ENCODE data around the gene FAM83D. TPM values are rescaled to one million over a fixed set of nuclear protein-coding genes. Genes with fewer than 3 reads are reported as not detected.
A peak's percentile ranks its signal among the peaks of the same experiment; 100 is the strongest.

FAM83D gene
- total RNA-seq, 1 experiment from 2014 or later: 21.8 TPM

DNA sequence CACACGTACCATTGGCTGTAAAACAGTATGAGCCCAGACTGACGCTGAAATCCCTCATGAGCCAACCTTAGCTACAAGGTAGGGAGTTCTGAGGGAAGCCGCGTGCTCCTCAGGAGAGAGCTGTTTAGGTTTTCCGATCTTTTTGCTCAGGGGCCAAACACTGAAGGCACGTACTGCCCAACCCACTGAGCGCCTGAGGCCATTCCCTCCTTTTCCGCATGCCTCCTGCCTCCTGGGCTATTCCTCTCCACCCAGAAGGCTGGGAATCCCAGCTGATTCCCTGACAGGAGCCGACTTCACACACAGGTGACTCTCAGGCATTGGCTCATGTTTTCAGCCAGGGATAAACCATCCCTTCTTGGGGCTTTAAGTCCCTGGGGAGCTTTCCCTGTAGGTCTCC, 5.4 kb upstream of the FAM83D start:
- no peak overlapping the region for H3K27ac ChIP-seq (ENCODE audit: low read length)
- DNase-seq: no peak
- H2AFZ ChIP-seq (ENCODE audit: low read length): no peak overlapping the region
- no peaks in the 10 kb centered on the region for H3K36me3 ChIP-seq (ENCODE audit: insufficient read depth, low read length)
- no peaks in the 10 kb centered on the region for H3K27me3 ChIP-seq (ENCODE audit: low read length)
- H3K9ac ChIP-seq (ENCODE audit: low read length): no peak overlapping the region
- H3K79me2 ChIP-seq (ENCODE audit: low read length): no peaks in the 10 kb centered on the region
- H3K9me2 ChIP-seq (replicated peaks; ENCODE audit: insufficient read depth, low read length): no peaks in the 10 kb centered on the region
- H3K4me1 ChIP-seq (ENCODE audit: low read length): no peaks in the 10 kb centered on the region
- no peak overlapping the region for H3K4me2 ChIP-seq (ENCODE audit: low read depth, low read length, poor library complexity, severe bottlenecking)
- no peaks in the 10 kb centered on the region for H3K9me3 ChIP-seq (ENCODE audit: low read length)
- no peaks in the 10 kb centered on the region; the same call in 1 of the 2 replicates for H4K20me1 ChIP-seq (ENCODE audit: insufficient read depth, low read depth, low read length)
- H3K4me3 ChIP-seq (ENCODE audit: low read length): no peak overlapping the region

DNA sequence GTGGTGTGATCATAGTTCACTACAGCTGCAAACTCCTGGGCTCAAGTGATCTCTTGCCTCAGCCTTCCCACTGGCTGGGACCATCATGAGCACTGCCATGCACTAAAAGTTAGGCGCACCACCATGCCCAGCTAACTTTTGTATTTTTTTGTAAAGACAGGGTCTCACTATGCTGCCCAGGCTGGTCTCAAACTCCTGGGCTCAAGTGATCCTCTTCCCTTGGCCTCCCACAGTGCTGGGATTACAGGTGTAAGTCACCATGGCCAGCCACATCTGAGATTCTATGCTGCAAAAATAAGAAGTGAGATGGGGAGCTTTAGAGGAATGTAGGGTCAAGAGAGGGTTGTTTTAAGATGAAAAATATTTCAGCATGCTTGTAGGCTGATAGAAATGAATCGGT, 1.5 kb upstream of the FAM83D start:
- Histone ChIP-seq H3K79me2 (ENCODE audit: low read length) (peaks cover 35% of the 10 kb centered on the region), H3K9ac (ENCODE audit: low read length) (no peak overlapping the region), H3K4me3 (ENCODE audit: low read length) (no peak overlapping the region), H3K27me3 (ENCODE audit: low read length) (no peaks in the 10 kb centered on the region), H3K9me2 (replicated peaks; ENCODE audit: insufficient read depth, low read length) (no peaks in the 10 kb centered on the region), H2AFZ (ENCODE audit: low read length) (no peak overlapping the region), H4K20me1 (ENCODE audit: insufficient read depth, low read depth, low read length) (peaks cover 4% of the 10 kb centered on the region; the same call in 1 of the 2 replicates), H3K27ac (ENCODE audit: low read length) (no peak overlapping the region), H3K4me1 (ENCODE audit: low read length) (peaks cover 18% of the 10 kb centered on the region), H3K4me2 (ENCODE audit: low read depth, low read length, poor library complexity, severe bottlenecking) (no peak overlapping the region), H3K36me3 (ENCODE audit: insufficient read depth, low read length) (peaks cover under 1% of the 10 kb centered on the region; the same call in 1 of the 2 replicates), H3K9me3 (ENCODE audit: low read length) (no peaks in the 10 kb centered on the region)
- no peak for DNase-seq

DNA sequence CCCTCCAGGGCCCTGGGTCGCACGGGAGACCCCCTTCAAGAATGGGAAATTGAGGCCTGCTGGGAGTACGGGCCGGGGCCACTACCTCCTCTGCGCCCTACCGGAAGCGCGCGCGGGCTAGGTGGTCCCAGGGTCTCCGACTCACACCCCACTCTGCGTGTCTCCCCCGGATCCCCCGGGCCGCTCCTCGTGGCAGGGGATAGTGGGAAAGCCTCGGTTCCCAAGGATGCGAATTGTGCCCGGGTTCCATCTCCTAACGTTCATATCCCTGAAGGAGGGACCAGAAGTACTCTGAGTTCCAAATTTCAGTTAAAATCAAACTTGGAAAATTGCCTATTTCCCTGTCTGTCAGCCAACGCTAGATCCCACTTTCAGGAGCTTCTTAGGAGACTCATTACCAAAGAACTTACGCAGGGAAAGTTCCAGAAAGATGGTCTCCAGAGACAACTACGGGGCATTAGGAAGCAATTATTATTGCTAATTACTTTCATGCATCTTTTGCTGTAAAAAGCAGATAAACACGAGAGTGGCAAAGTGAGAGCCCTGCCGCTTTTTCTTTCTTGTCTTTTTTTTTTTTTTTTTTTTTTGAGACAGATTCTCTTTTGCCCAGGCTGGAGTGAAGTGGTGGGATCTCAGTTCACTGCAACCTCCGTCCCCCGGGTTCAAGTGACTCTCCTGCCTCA, 858 bp downstream of the FAM83D start:
- DNase-seq: peak; percentile 68
- peaks cover 58% of the 10 kb centered on the region for H3K79me2 ChIP-seq (ENCODE audit: low read length)
- no peaks in the 10 kb centered on the region for H3K9me3 ChIP-seq (ENCODE audit: low read length)
- peak overlapping the region; percentile 71 for H3K4me3 ChIP-seq (ENCODE audit: low read length)
- H3K27ac ChIP-seq (ENCODE audit: low read length): peak overlapping the region; percentile 49
- H3K27me3 ChIP-seq (ENCODE audit: low read length): no peaks in the 10 kb centered on the region
- peak overlapping the region; percentile 94 for H3K9ac ChIP-seq (ENCODE audit: low read length)
- peaks cover 30% of the 10 kb centered on the region for H3K4me1 ChIP-seq (ENCODE audit: low read length)
- H3K4me2 ChIP-seq (ENCODE audit: low read depth, low read length, poor library complexity, severe bottlenecking): peak overlapping the region; percentile 73
- peaks cover 4% of the 10 kb centered on the region; the same call in 1 of the 2 replicates for H4K20me1 ChIP-seq (ENCODE audit: insufficient read depth, low read depth, low read length)
- no peaks in the 10 kb centered on the region for H3K9me2 ChIP-seq (replicated peaks; ENCODE audit: insufficient read depth, low read length)
- H3K36me3 ChIP-seq (ENCODE audit: insufficient read depth, low read length): peaks cover 10% of the 10 kb centered on the region; the same call in 1 of the 2 replicates
- no peak overlapping the region for H2AFZ ChIP-seq (ENCODE audit: low read length)

DNA sequence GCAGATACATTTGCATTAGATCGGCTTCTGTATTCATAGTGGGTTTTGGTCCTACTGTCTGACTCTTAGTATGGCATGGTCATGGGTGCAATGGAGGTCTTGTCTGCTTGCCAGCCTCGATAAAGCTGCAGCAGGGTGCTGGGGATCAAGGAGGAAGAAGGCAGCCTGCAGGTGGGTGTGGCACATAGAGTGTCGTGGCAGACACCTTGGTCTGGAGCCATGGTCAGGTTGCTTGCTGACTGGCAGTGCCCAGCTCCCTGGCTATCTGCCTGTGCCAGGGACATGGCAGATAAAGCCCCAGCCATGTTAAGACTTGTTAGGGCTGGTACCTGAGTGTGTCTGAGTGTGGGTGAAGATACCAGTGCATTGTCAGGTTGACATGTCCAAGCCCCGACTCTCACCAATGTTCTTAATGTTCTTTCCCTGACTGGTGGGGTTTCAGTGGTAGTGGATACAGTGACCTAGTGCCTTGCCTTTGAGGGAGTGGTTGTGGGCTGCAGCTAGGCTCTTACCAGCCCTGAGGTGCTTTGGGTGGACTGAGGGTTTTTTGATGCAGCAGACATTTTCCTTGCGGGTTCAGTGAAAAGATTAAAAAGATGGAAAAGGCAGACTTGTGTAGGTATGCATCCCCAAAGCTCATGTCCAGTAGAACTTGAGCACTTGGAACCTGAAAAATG, 1.8 kb downstream of the FAM83D start:
- H3K36me3 ChIP-seq (ENCODE audit: insufficient read depth, low read length): peaks cover 10% of the 10 kb centered on the region; the same call in 1 of the 2 replicates

DNA sequence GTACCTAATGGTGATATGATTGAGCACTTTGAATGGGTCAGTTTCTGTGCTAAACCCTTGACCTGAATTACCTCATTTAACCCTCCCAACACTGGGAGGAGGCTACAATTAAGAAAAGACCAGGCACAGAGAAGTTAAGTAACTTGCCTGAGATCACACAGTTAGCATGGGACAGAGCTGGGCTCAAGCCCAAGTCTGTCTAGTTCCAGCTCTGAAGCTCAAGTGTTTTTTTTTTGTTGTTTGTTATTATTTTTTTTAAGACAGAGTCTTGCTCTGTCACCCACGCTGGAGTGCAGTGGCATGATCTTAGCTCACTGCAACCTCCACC, 4.0 kb downstream of the FAM83D start:
- peaks cover 17% of the 10 kb centered on the region; the same call in 1 of the 2 replicates for H3K36me3 ChIP-seq (ENCODE audit: insufficient read depth, low read length)

More for the DNA sequence above, 1.8 kb downstream of the FAM83D start:
- Histone ChIP-seq H3K4me2 (ENCODE audit: low read depth, low read length, poor library complexity, severe bottlenecking) (peak overlapping the region; percentile 73), H3K4me1 (ENCODE audit: low read length) (peaks cover 30% of the 10 kb centered on the region), H3K4me3 (ENCODE audit: low read length) (peak overlapping the region; percentile 71), H3K27me3 (ENCODE audit: low read length) (no peaks in the 10 kb centered on the region), H3K27ac (ENCODE audit: low read length) (no peak overlapping the region), H3K9me3 (ENCODE audit: low read length) (no peaks in the 10 kb centered on the region), H3K79me2 (ENCODE audit: low read length) (peaks cover 68% of the 10 kb centered on the region), H4K20me1 (ENCODE audit: insufficient read depth, low read depth, low read length) (peaks cover 4% of the 10 kb centered on the region; the same call in 1 of the 2 replicates), H3K9ac (ENCODE audit: low read length) (peak overlapping the region; percentile 94), H3K9me2 (replicated peaks; ENCODE audit: insufficient read depth, low read length) (no peaks in the 10 kb centered on the region), H2AFZ (ENCODE audit: low read length) (no peak overlapping the region)
- peak; percentile 57 for DNase-seq

DNA sequence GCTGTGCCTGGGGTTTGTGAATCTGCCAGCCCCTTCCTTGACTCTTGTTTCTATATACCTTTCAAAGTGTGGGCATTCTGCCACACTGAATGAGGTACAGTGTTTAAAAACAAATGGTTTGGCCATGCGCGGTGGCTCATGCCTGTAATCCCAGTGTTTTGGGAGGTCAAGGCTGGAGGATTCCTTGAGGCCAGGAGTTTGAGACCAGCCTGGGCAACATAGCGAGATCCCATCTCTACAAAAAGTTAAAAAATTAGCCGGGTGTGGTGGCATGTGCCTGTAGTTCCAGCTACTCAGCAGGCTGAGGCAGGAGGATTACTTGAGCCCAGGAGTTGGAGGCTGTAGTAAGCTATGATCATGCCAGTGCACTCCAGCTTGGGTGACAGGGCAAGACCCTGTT, 5.8 kb downstream of the FAM83D start:
- no peaks in the 10 kb centered on the region for H3K27me3 ChIP-seq (ENCODE audit: low read length)
- no peak for DNase-seq
- no peak overlapping the region for H3K4me3 ChIP-seq (ENCODE audit: low read length)
- no peaks in the 10 kb centered on the region for H3K9me3 ChIP-seq (ENCODE audit: low read length)
- H4K20me1 ChIP-seq (ENCODE audit: insufficient read depth, low read depth, low read length): peaks cover 12% of the 10 kb centered on the region; the same call in 1 of the 2 replicates
- no peak overlapping the region for H3K4me2 ChIP-seq (ENCODE audit: low read depth, low read length, poor library complexity, severe bottlenecking)
- peaks cover 17% of the 10 kb centered on the region; the same call in 1 of the 2 replicates for H3K36me3 ChIP-seq (ENCODE audit: insufficient read depth, low read length)
- no peaks in the 10 kb centered on the region for H3K9me2 ChIP-seq (replicated peaks; ENCODE audit: insufficient read depth, low read length)
- H3K27ac ChIP-seq (ENCODE audit: low read length): no peak overlapping the region
- peaks cover 30% of the 10 kb centered on the region for H3K4me1 ChIP-seq (ENCODE audit: low read length)
- peaks cover 100% of the 10 kb centered on the region for H3K79me2 ChIP-seq (ENCODE audit: low read length)
- H2AFZ ChIP-seq (ENCODE audit: low read length): no peak overlapping the region
- no peak overlapping the region for H3K9ac ChIP-seq (ENCODE audit: low read length)

More for the DNA sequence above, 4.0 kb downstream of the FAM83D start:
- Histone ChIP-seq H3K9me3 (ENCODE audit: low read length) (no peaks in the 10 kb centered on the region), H3K79me2 (ENCODE audit: low read length) (peaks cover 90% of the 10 kb centered on the region), H3K4me3 (ENCODE audit: low read length) (no peak overlapping the region), H3K9ac (ENCODE audit: low read length) (no peak overlapping the region), H2AFZ (ENCODE audit: low read length) (no peak overlapping the region), H3K27me3 (ENCODE audit: low read length) (no peaks in the 10 kb centered on the region), H3K27ac (ENCODE audit: low read length) (no peak overlapping the region), H3K9me2 (replicated peaks; ENCODE audit: insufficient read depth, low read length) (no peaks in the 10 kb centered on the region), H4K20me1 (ENCODE audit: insufficient read depth, low read depth, low read length) (peaks cover 4% of the 10 kb centered on the region; the same call in 1 of the 2 replicates), H3K4me1 (ENCODE audit: low read length) (peaks cover 30% of the 10 kb centered on the region), H3K4me2 (ENCODE audit: low read depth, low read length, poor library complexity, severe bottlenecking) (no peak overlapping the region)
- DNase-seq: no peak

DNA sequence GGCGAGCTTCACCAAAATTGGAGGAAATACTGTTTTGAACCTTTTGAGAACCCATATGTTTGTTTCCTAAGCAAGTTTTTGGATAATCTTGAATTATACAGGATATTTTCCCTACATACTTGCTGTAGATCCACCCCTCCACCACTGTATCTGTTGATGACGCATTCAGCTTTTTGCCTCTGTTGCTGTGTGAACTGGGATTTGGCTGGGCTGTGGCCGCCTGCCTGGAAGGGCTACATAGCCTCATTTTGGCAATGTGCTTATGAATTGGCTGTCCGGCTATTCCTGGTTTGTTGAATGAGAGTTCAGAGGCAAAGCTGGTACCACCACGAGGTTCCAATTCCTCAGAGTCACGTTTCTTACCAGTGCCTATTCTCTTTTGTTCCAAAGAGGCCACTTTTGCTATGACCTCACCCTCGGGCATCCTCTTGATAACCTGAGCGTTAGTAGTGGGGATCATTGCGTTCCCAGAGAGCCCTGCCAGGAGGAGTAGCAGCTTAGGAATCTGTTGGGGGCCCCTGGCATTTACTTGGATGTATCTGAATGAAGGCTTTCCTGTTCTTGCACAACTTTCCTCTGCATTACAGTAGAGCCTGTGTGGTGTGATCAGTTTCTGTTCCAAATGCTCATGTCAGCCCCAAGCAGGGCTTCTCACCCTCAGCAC, 6.4 kb downstream of the FAM83D start:
- Histone ChIP-seq H3K9me3 (ENCODE audit: low read length) (no peaks in the 10 kb centered on the region), H3K9ac (ENCODE audit: low read length) (no peak overlapping the region), H3K27me3 (ENCODE audit: low read length) (no peaks in the 10 kb centered on the region), H3K79me2 (ENCODE audit: low read length) (peaks cover 100% of the 10 kb centered on the region), H3K36me3 (ENCODE audit: insufficient read depth, low read length) (peaks cover 17% of the 10 kb centered on the region; the same call in 1 of the 2 replicates), H3K4me2 (ENCODE audit: low read depth, low read length, poor library complexity, severe bottlenecking) (no peak overlapping the region), H3K27ac (ENCODE audit: low read length) (no peak overlapping the region), H3K4me1 (ENCODE audit: low read length) (peaks cover 29% of the 10 kb centered on the region), H2AFZ (ENCODE audit: low read length) (no peak overlapping the region), H4K20me1 (ENCODE audit: insufficient read depth, low read depth, low read length) (peaks cover 13% of the 10 kb centered on the region; the same call in 1 of the 2 replicates), H3K9me2 (replicated peaks; ENCODE audit: insufficient read depth, low read length) (no peaks in the 10 kb centered on the region), H3K4me3 (ENCODE audit: low read length) (no peak overlapping the region)
- no peak for DNase-seq

DNA sequence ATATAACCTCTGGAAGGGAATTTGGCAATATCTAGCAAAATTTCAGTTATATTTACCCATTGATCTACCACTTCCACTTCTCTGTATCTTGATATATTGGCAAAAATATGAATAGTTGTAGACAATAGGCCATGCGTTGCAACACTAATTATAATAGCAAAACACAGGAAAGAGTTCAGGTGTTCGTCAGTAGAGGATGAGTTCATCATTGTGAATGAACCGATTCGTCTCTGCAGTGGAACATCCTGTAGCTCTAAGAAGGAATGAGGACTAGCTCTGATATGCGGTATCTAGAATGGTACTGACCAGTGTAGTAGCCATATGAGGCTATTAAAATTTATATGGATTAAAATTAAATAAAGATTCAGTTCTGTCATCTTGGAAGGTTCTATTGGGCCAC, 8.3 kb downstream of the FAM83D start:
- Histone ChIP-seq H3K9ac (ENCODE audit: low read length) (no peak overlapping the region), H3K9me2 (replicated peaks; ENCODE audit: insufficient read depth, low read length) (no peaks in the 10 kb centered on the region), H2AFZ (ENCODE audit: low read length) (no peak overlapping the region), H3K4me3 (ENCODE audit: low read length) (no peak overlapping the region), H3K36me3 (ENCODE audit: insufficient read depth, low read length) (peaks cover 22% of the 10 kb centered on the region; the same call in 1 of the 2 replicates), H3K4me1 (ENCODE audit: low read length) (peaks cover 12% of the 10 kb centered on the region), H3K27ac (ENCODE audit: low read length) (no peak overlapping the region), H3K79me2 (ENCODE audit: low read length) (peaks cover 100% of the 10 kb centered on the region), H3K9me3 (ENCODE audit: low read length) (no peaks in the 10 kb centered on the region), H3K4me2 (ENCODE audit: low read depth, low read length, poor library complexity, severe bottlenecking) (no peak overlapping the region), H3K27me3 (ENCODE audit: low read length) (no peaks in the 10 kb centered on the region), H4K20me1 (ENCODE audit: insufficient read depth, low read depth, low read length) (peaks cover 19% of the 10 kb centered on the region; the same call in 1 of the 2 replicates)
- no peak for DNase-seq

Data from Karpas-422 (cell line).